CD4-positive, CD25-positive, alpha-beta regulatory T cell (primary cell): ENCODE measurements around the gene TNFRSF8. TPM values are rescaled to one million over a fixed set of nuclear protein-coding genes. Genes with fewer than 3 reads are reported as not detected.
A peak's percentile ranks its signal among the peaks of the same experiment; 100 is the strongest.

Experiments used
- ATAC-seq, 2 donors: fragments of 150-1000 bp; cut with Tn5 transposase; one replicate each; pipeline ENCODE4 v1.10.0; 2021; ENCODE audit warnings: low read depth in 2 of 2, moderate number of reproducible peaks in 2 of 2, moderate library complexity in 1 of 2
- DNase-seq, 3 donors: peaks; one replicate each; pipeline versions ENCODE4 v3.0.0 to v3.0.0-alpha.2; 2012 to 2022; ENCODE audit warnings: mixed read lengths in 1 of 3
- H3K27ac ChIP-seq: one replicate; pipeline ENCODE4 v1.7.0; 2013; ENCODE audit warnings: mild to moderate bottlenecking, low read length; ENCODE audit not compliant: insufficient read depth, poor library complexity, severe bottlenecking
- H3K27me3 ChIP-seq: one replicate; pipeline ENCODE4 v1.7.0; 2013; ENCODE audit warnings: low read length; ENCODE audit not compliant: control insufficient read depth, insufficient read depth
- H3K36me3 ChIP-seq: one replicate; pipeline ENCODE4 v1.7.0; 2013; ENCODE audit warnings: mild to moderate bottlenecking, low read length, moderate library complexity; ENCODE audit not compliant: control insufficient read depth, insufficient read depth
- H3K4me1 ChIP-seq: 2 replicates; pipeline ENCODE4 v1.7.0; 2013; ENCODE audit warnings: mild to moderate bottlenecking, low read length; ENCODE audit not compliant: insufficient read depth, control insufficient read depth, poor library complexity, severe bottlenecking
- H3K4me3 ChIP-seq: one replicate; pipeline ENCODE4 v1.7.0; 2013; ENCODE audit warnings: low read depth, mild to moderate bottlenecking, low read length, moderate library complexity
- H3K9me3 ChIP-seq, 2 experiments: 1 replicate in 1 of 2; 2 replicates in 1 of 2; pipeline ENCODE4 v1.7.0; 2013; ENCODE audit warnings: low read length in 2 of 2, mild to moderate bottlenecking in 1 of 2, moderate library complexity in 1 of 2; ENCODE audit not compliant: control insufficient read depth in 2 of 2
- H3K27ac Mint-ChIP-seq, 3 donors: one replicate each; pipeline ENCODE4 v1.8.0; 2020 to 2022; ENCODE audit warnings: mild to moderate bottlenecking in 3 of 3, mixed read lengths in 3 of 3, moderate library complexity in 2 of 3
- H3K27me3 Mint-ChIP-seq: one replicate; pipeline ENCODE4 v1.8.0; 2022; ENCODE audit warnings: mild to moderate bottlenecking, mixed read lengths
- H3K36me3 Mint-ChIP-seq: one replicate; pipeline ENCODE4 v1.8.0; 2020; ENCODE audit warnings: mixed read lengths
- H3K4me1 Mint-ChIP-seq, 4 donors: one replicate each; pipeline ENCODE4 v1.8.0; 2020 to 2022; ENCODE audit warnings: mixed read lengths in 4 of 4, mild to moderate bottlenecking in 1 of 4
- H3K4me3 Mint-ChIP-seq, 4 donors: one replicate each; pipeline ENCODE4 v1.8.0; 2020 to 2022; ENCODE audit warnings: mild to moderate bottlenecking in 4 of 4, mixed read lengths in 4 of 4, moderate library complexity in 3 of 4
- H3K9me3 Mint-ChIP-seq, 7 donors: one replicate each; pipeline ENCODE4 v1.8.0; 2020 to 2022; ENCODE audit warnings: mixed read lengths in 7 of 7, mild to moderate bottlenecking in 3 of 7, moderate library complexity in 2 of 7
- polyA plus RNA-seq, 4 donors: library from polyadenylated mRNA; unstranded; fragments of 300-500 nt; fragmentation: Illumina TruSeq; gene quantifications; one replicate each; pipeline ENCODE4 v1.2.3, GENCODE V29; 2021
- total RNA-seq: library from RNA; stranded (reverse); gene quantifications from one replicate; pipeline ENCODE4 v1.2.3, GENCODE V29; 2022

Gene TNFRSF8
- total and polyA plus RNA-seq, 5 donors from 2014 or later: 1.1 to 3.2 (median 1.6) TPM

GRCh38 chr1:12052008-12052573, 11.0 kb upstream of the TNFRSF8 start:
- no peak overlapping the region for H3K4me3 ChIP-seq
- DNase-seq (peak in 2 of 3 donors; percentile 17 to 75), ATAC-seq (peak; percentile 68 to 73)
- no peaks in the 10 kb centered on the region for H3K9me3 ChIP-seq
- Mint-ChIP-seq H3K4me1 (peaks cover 5 to 39% (median 22%) of the 10 kb centered on the region in 4 donors), H3K27ac (peak overlapping the region; percentile 63 to 96 (median 90)), H3K27me3 (no peaks in the 10 kb centered on the region), H3K9me3 (no peaks in the 10 kb centered on the region), H3K4me3 (peak overlapping the region; percentile 31 to 77 (median 62)), H3K36me3 (no peaks in the 10 kb centered on the region)
- peak overlapping the region; percentile 78 for H3K27ac ChIP-seq
- no peaks in the 10 kb centered on the region for H3K36me3 ChIP-seq
- H3K4me1 ChIP-seq: peaks cover 31% of the 10 kb centered on the region
- H3K27me3 ChIP-seq: no peaks in the 10 kb centered on the region

- peaks cover 21% of the 10 kb centered on the region for H3K4me1 ChIP-seq
Observed at GRCh38 chr1:12052997-12053686, 10.0 kb upstream of the TNFRSF8 start.

GRCh38 chr1:12053752-12054548, 9.2 kb upstream of the TNFRSF8 start:
- ATAC-seq (no peak), DNase-seq (no peak)
- Histone ChIP-seq H3K36me3 (no peaks in the 10 kb centered on the region), H3K9me3 (no peaks in the 10 kb centered on the region), H3K4me1 (peaks cover 19% of the 10 kb centered on the region), H3K27ac (no peak overlapping the region), H3K4me3 (no peak overlapping the region), H3K27me3 (no peaks in the 10 kb centered on the region)
- Mint-ChIP-seq H3K4me1 (peaks cover 5 to 39% (median 22%) of the 10 kb centered on the region in 4 donors), H3K4me3 (peak overlapping the region in 1 of 4 donors; percentile 34), H3K36me3 (no peaks in the 10 kb centered on the region), H3K27ac (no peak overlapping the region), H3K9me3 (no peaks in the 10 kb centered on the region), H3K27me3 (no peaks in the 10 kb centered on the region)

More at GRCh38 chr1:12052997-12053686, 10.0 kb upstream of the TNFRSF8 start:
- peak overlapping the region; percentile 78 for H3K27ac ChIP-seq
- H3K4me3 Mint-ChIP-seq: peak overlapping the region in 2 of 4 donors; percentile 33 to 34
- no peaks in the 10 kb centered on the region for H3K27me3 ChIP-seq
- no peaks in the 10 kb centered on the region for H3K9me3 ChIP-seq
- no peaks in the 10 kb centered on the region for H3K36me3 Mint-ChIP-seq
- no peaks in the 10 kb centered on the region for H3K9me3 Mint-ChIP-seq
- no peak overlapping the region for H3K4me3 ChIP-seq
- no peaks in the 10 kb centered on the region for H3K27me3 Mint-ChIP-seq
- ATAC-seq (no peak), DNase-seq (no peak)
- H3K27ac Mint-ChIP-seq: peak overlapping the region in 1 of 3 donors; percentile 90
- H3K4me1 Mint-ChIP-seq: peaks cover 5 to 39% (median 22%) of the 10 kb centered on the region in 4 donors
- no peaks in the 10 kb centered on the region for H3K36me3 ChIP-seq

- no peaks in the 10 kb centered on the region for H3K27me3 ChIP-seq
- Mint-ChIP-seq H3K27me3 (no peaks in the 10 kb centered on the region), H3K4me1 (peaks cover 5 to 45% (median 26%) of the 10 kb centered on the region in 4 donors), H3K4me3 (no peak overlapping the region), H3K27ac (no peak overlapping the region), H3K9me3 (peaks cover 0 to 2% (median 0%) of the 10 kb centered on the region in 7 donors), H3K36me3 (no peaks in the 10 kb centered on the region)
- peaks cover 27% of the 10 kb centered on the region for H3K4me1 ChIP-seq
- H3K4me3 ChIP-seq: no peak overlapping the region
- ATAC-seq (no peak), DNase-seq (no peak)
- H3K27ac ChIP-seq: no peak overlapping the region
- no peaks in the 10 kb centered on the region for H3K36me3 ChIP-seq
- H3K9me3 ChIP-seq: no peaks in the 10 kb centered on the region
Observed at GRCh38 chr1:12055259-12055658, 7.8 kb upstream of the TNFRSF8 start.

GRCh38 chr1:12056331-12056841, 6.7 kb upstream of the TNFRSF8 start:
- H3K27me3 Mint-ChIP-seq: no peaks in the 10 kb centered on the region
- H3K9me3 ChIP-seq: no peaks in the 10 kb centered on the region
- no peak overlapping the region for H3K27ac ChIP-seq
- peaks cover 0 to 2% (median 0%) of the 10 kb centered on the region in 7 donors for H3K9me3 Mint-ChIP-seq
- DNase-seq: no peak
- H3K4me3 Mint-ChIP-seq: peak overlapping the region in 1 of 4 donors; percentile 20
- no peaks in the 10 kb centered on the region for H3K36me3 ChIP-seq
- H3K4me3 ChIP-seq: peak overlapping the region; percentile 42
- H3K27ac Mint-ChIP-seq: peak overlapping the region in 2 of 3 donors; percentile 45 to 52
- no peak for ATAC-seq
- no peaks in the 10 kb centered on the region for H3K27me3 ChIP-seq
- H3K4me1 Mint-ChIP-seq: peaks cover 5 to 45% (median 26%) of the 10 kb centered on the region in 4 donors
- no peaks in the 10 kb centered on the region for H3K36me3 Mint-ChIP-seq
- H3K4me1 ChIP-seq: peaks cover 28% of the 10 kb centered on the region

- no peak overlapping the region for H3K4me3 ChIP-seq
- Mint-ChIP-seq H3K27ac (no peak overlapping the region), H3K4me1 (peaks cover 5 to 41% (median 21%) of the 10 kb centered on the region in 4 donors), H3K4me3 (no peak overlapping the region), H3K9me3 (peaks cover 0 to 2% (median 0%) of the 10 kb centered on the region in 7 donors), H3K36me3 (no peaks in the 10 kb centered on the region), H3K27me3 (no peaks in the 10 kb centered on the region)
- no peak overlapping the region for H3K27ac ChIP-seq
- no peaks in the 10 kb centered on the region for H3K27me3 ChIP-seq
- no peaks in the 10 kb centered on the region for H3K9me3 ChIP-seq
- H3K4me1 ChIP-seq: peaks cover 22% of the 10 kb centered on the region
- no peak for DNase-seq
- H3K36me3 ChIP-seq: no peaks in the 10 kb centered on the region
- ATAC-seq: peak in 1 of 2 donors; percentile 38
Observed at GRCh38 chr1:12057382-12057781, 5.7 kb upstream of the TNFRSF8 start.

- no peaks in the 10 kb centered on the region for H3K36me3 Mint-ChIP-seq
- Histone ChIP-seq H3K27me3 (no peaks in the 10 kb centered on the region), H3K36me3 (no peaks in the 10 kb centered on the region), H3K4me3 (no peak overlapping the region), H3K27ac (no peak overlapping the region), H3K4me1 (peaks cover 19% of the 10 kb centered on the region), H3K9me3 (no peaks in the 10 kb centered on the region)
- H3K27me3 Mint-ChIP-seq: no peaks in the 10 kb centered on the region
- no peak for DNase-seq
- H3K4me3 Mint-ChIP-seq: no peak overlapping the region
- H3K27ac Mint-ChIP-seq: no peak overlapping the region
- ATAC-seq: no peak
- peaks cover 0 to 2% (median 0%) of the 10 kb centered on the region in 7 donors for H3K9me3 Mint-ChIP-seq
- peaks cover 5 to 40% (median 19%) of the 10 kb centered on the region in 4 donors for H3K4me1 Mint-ChIP-seq
Observed at GRCh38 chr1:12057940-12058687, 5.0 kb upstream of the TNFRSF8 start.
